Retinal pigment epithelial cell (primary cell): ENCODE measurements around the gene B9D1.
A peak's percentile ranks its signal among the peaks of the same experiment; 100 is the strongest.

Source experiments
- DNase-seq: peaks from one replicate; pipeline ENCODE4 v3.0.0-alpha.2; 2010; ENCODE audit warnings: low read depth
- H3K4me3 ChIP-seq: 2 replicates; pipeline ENCODE4 v1.5.1; 2011; ENCODE audit warnings: mild to moderate bottlenecking, low read length, control low read depth, moderate library complexity
- CTCF ChIP-seq: conservative IDR thresholded peaks from 2 replicates; pipeline ENCODE4 v1.5.1; 2011; ENCODE audit warnings: low read depth, low read length, control low read depth, inconsistent platforms

B9D1 gene

GRCh38 chr17:19319771-19320505 is 42.6 kb downstream of the B9D1 start:
- DNase-seq: no peak
- TF ChIP-seq CTCF: no peak
- H3K4me3 ChIP-seq: no peak overlapping the region

- no peak overlapping the region for H3K4me3 ChIP-seq
- TF ChIP-seq CTCF: no peak
- DNase-seq: no peak
Measured at GRCh38 chr17:19318611-19319010, 43.9 kb downstream of the B9D1 start.

GRCh38 chr17:19317359-19318095 is 45.0 kb downstream of the B9D1 start:
- TF ChIP-seq CTCF: peak; percentile 49
- DNase-seq: peak; percentile 69
- no peak overlapping the region for H3K4me3 ChIP-seq

GRCh38 chr17:19316761-19317358 is 45.7 kb downstream of the B9D1 start:
- no peak for DNase-seq

GRCh38 chr17:19315104-19315503 is 47.4 kb downstream of the B9D1 start:
- DNase-seq: no peak
- TF ChIP-seq CTCF: no peak
- no peak overlapping the region for H3K4me3 ChIP-seq

More at GRCh38 chr17:19316761-19317358, 45.7 kb downstream of the B9D1 start:
- no peak overlapping the region for H3K4me3 ChIP-seq
- no peak for TF ChIP-seq CTCF

- H3K4me3 ChIP-seq: no peak overlapping the region
- TF ChIP-seq CTCF: no peak
- DNase-seq: no peak
Measured at GRCh38 chr17:19313746-19314651, 48.5 kb downstream of the B9D1 start.
